Activated CD8-positive, alpha-beta memory T cell treated with anti-CD3 and anti-CD28 coated beads for 36 hours (primary cell): ENCODE measurements around the gene RCOR1. TPM values are rescaled to one million over a fixed set of nuclear protein-coding genes. Genes with fewer than 3 reads are reported as not detected.
"Not testable (repeated sequence)": the region's sequence is repeated elsewhere in the genome, so short reads cannot be mapped to it uniquely, and the experiment has no call there.

ENCODE experiments used
- CTCF ChIA-PET: fragments of 350-600 bp; sonication (Branson Sonifier 250); formaldehyde crosslinking; loops from one replicate; lab custom pipeline; 2021; ENCODE audit warnings: antibody characterized with exemption; lab: Charles Lee
- POLR2A ChIA-PET: fragments of 350-600 bp; sonication (Branson Sonifier 250); formaldehyde crosslinking; loops from one replicate; lab custom pipeline; 2021; ENCODE audit warnings: antibody characterized with exemption; lab: Charles Lee
- total RNA-seq, 2 experiments: library from RNA; stranded (reverse); gene quantifications; one replicate each; pipeline ENCODE4 v1.2.3, GENCODE V29; 2021

The RCOR1 gene
- total RNA-seq, 2 experiments from 2014 or later: 15.3 to 15.8 TPM

DNA sequence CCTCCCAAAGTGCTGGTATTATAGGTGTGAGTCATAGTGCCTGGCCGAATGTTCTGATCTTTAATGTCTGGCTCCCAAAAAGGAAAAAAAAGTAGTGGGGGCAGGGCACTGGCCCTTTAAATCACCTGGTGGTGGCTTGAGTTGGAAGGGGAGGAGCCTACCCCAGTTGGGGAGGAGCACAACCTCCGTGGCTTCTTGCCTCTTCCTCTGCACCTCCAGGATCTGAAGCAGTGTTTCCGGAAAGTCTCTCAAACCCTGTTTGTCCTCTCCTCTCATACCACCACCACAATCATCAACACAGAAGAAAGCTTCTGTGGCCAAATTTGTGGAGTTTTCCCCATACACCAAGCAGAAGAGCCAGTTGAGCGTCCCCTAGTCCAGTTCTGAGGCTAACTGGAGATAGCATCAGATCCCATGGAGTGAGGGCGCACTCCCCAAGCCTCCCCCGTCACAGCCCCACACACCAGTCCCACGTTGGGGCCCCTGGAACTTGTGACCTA, 24.3 kb upstream of the RCOR1 start:
- ChIA-PET CTCF (no interaction called here), POLR2A (interaction anchor here (0.6 kb wide), 1 partner anchor 125 kb away, joined by 3 read pairs; no protein-coding TSS in a partner anchor)

DNA sequence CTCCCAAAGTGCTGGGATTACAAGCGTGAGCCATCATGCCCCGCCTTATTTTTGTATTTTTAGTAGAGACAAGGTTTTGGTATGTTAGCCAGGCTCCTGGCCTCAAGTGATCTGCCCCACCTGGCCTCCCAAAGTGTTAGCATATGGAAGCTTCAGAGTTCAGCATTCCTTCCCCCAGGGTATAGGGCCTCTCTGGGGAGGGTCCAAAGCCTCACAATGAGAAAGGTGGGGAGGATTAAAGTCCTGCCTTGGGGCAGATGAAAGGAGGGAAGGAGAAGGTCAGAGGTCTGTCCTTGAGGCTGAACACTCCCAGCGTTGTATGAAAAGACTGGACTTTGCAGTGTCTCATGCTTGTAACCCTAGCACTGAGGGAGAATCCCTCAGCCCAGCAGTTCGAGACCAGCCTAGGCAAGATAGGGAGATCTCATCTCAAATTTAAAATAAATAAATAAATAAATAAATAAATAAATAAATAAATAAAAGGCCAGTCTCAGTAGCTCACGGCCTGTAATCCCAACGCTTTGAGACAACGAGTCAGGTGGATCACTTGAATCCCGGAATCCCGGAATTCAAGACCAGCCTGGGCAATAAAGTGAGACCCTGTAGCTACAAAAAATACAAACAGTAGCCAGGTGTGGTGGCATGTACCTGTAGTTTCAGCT, 22.0 kb upstream of the RCOR1 start:
- POLR2A ChIA-PET: no interaction called here
- CTCF ChIA-PET: interaction anchor here (1.5 kb wide), 1 partner anchor 23 kb away, joined by 4 read pairs; no protein-coding TSS in a partner anchor

DNA sequence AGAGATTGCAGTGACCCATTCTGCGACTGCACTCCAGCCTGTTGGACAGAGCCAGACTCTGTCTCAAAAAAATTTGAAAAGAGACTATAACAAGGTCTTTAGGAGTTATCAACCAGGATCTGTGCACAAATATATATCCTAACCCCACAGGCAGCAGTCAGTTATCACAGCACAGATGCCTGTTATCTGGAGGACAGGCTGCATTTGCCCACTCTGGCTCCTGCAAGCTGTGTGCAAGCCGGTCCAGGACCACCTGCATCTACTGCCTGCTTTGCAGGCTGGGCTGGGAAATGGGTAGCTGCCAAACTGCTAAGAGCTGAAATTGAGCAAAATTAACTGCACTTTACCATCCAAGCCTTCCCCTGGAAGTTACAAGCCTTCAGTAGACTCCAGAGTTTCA, 21.4 kb upstream of the RCOR1 start:
- CTCF ChIA-PET: no interaction called here
- POLR2A ChIA-PET: no interaction called here

DNA sequence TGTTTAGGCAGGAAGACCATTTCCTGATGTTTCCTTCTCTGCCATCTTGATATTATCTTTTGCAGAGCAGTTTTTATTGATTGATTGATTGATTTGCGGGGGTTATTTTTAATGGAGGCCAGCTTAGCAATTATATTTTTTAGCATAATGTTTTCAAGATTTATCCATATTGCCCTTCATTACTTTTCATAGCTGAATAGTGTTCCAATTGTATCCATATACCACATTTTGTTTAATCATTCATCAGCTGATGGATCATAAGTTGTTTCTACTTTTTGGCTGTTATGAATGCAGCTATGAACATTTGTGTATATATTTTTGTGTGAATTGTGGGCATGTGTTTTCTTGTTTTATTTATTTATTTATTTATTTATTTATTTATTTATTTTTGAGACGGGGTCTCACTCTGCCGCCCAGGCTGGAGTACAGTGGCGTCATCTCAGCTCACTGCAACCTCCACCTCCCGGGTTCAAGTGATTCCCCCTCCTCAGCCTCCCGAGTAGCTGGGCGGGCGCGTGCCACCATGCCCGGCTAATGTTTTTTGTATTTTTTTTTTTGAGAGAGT, 20.9 kb upstream of the RCOR1 start:
- ChIA-PET CTCF (no interaction called here), POLR2A (no interaction called here)

DNA sequence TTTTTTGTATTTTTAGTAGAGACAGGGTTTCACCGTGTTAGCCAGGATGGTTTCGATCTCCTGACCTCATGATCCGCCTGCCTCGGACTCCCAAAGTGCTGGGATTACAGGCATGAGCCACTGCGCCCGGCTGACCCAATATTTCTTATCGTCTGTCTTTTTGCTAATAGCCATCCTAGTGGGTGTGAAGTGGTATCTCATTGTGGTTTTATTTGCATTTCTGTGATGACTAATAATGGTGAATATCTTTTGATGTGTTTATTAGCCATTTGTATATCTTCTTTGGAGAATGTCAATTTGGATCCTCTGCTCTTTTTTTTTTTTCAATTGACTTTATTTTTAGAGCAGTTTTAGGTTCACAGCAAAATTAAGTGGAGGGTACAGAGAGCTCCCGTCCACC, 19.3 kb upstream of the RCOR1 start:
- POLR2A ChIA-PET, CTCF ChIA-PET: not testable (repeated sequence)

DNA sequence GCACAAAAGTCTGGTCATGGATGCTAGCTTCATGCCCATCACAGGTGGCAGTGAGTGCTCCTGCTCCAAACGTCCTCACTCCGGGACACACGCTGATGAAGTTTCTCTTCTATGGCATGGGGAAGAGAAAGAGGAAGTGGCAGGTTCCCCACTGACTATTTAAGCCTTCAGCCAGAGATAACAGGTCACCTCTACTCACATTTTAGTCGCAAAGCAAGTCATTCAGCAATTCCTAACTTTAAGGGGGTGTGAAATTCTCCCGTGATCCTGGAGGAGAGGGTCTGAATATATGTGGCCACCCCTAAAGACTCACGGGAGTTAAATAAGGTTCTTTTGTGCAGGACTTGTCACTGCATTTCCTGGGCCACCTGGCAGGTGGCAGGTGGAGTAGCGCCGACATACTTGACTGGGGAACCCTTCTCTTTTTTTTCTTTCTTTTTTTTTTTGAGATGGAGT, 18.8 kb upstream of the RCOR1 start:
- CTCF ChIA-PET: interaction anchor here (1.2 kb wide), 1 partner anchor 22 kb away, joined by 3 read pairs; no protein-coding TSS in a partner anchor
- POLR2A ChIA-PET: no interaction called here

DNA sequence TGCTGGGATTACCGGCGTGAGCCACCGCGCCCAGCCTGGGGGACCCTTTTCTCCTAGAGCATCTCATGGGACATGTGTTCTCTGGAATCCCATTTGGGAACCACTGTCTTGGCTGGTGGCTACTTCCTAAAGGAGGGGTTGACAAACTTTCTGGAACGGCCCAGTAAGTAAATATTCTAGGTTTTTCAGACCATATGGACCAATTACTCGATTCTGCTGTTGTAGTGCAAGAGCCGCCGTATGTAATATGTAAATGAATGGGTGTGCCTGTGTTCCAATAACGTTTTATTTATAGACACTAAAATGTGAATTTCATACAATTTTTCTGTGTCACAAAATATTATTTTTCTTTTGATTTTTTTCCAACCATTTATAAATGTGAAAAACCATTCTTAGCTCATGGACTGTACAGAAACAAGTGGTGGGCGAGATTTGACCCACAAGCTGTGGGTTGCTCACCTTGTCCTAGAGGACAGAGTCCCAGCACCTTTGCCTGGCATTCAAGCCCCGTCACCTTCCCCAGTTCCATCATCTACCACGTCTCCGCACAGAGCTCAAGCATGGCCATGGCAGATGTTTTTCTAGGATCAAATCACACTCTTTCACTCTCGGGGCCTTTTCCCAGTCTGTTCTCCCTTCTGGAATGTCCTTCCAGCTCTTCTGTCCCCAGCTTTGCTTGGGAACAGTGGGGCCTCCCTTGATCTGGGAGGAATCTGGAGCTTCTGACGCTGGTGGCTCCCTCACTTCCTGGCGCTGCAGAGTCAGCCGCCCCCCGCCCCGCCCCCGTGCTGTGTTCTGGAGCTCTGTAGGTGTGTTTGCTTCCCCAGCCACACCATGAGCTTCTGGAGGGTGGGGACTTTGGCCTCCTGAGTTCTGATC, 17.9 kb upstream of the RCOR1 start:
- POLR2A ChIA-PET: interaction anchor here (0.6 kb wide), 1 partner anchor 10 kb away, joined by 4 read pairs; no protein-coding TSS in a partner anchor

DNA sequence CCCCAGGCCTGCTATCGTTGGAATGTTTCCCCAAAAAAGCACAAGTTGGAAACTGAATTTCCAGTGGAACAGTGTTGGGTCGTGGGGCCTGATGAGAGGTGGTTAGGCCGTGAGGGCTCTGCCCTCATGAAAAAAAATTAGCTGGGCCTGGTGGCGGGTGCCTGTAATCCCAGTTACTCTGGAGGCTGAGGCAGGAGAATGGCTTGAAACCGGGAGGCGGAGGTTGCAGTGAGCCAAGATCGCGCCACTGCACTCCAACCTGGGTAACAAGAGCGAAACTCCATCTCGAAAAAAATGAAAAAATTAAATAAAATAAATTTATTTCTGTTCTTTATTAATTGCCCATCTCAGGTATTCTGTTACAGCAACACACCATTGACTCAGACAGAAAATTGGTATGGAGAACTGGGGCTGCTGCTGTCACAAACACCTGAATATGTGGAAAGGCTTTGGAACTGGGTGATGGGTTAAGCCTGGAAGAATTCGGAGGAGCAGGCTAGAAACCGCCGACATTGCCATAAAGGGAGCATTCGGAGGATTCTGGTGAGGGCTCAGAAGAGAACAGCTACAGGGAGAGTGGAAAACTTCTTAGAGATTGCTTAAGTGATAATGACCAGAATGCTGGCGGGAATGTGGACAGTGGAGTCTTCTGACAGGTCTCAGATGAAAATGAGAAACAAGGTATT, 17.1 kb upstream of the RCOR1 start:
- POLR2A ChIA-PET: interaction anchor here (0.6 kb wide), 1 partner anchor 11 kb away, joined by 4 read pairs; no protein-coding TSS in a partner anchor

More for the DNA sequence above, 17.9 kb upstream of the RCOR1 start:
- CTCF ChIA-PET: interaction anchor here (0.6 to 1.2 kb wide), 3 partner anchors 15 to 470 kb away, joined by 3 read pairs; no protein-coding TSS in a partner anchor

DNA sequence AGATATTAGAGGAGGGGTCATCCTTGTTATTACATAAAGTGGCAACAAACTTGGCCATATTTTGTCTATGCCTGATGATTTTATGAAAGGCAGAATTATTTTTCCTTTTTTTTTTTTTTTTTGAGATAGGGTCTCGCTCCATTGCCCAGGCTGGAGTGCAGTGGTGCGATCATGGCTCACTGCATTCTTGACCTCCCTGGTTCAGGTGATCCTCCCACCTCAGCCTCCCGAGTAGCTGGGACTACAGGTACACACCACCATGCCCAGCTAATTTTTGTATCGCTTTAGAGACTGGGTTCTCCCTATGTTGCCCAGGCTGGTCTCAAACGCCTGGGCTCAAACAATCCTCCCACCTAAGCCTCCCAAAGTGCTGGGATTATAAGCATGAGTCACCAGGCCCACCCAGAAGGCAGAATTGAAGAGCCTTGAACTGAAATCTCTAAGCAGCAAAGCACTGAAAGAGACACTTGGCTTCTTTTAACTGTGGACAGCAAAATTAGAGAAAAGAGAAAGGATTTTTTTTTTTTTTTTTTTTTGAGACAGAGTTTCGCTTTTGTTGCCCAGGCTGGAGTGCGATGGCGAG, 16.5 kb upstream of the RCOR1 start:
- CTCF ChIA-PET: interaction anchor here (0.7 kb wide), 2 partner anchors 15 to 203 kb away, joined by 3 read pairs; no protein-coding TSS in a partner anchor
- POLR2A ChIA-PET: not testable (repeated sequence)

More for the DNA sequence above, 17.1 kb upstream of the RCOR1 start:
- CTCF ChIA-PET: interaction anchor here (0.6 to 0.7 kb wide), 3 partner anchors 15 to 470 kb away, joined by 3 read pairs; no protein-coding TSS in a partner anchor

DNA sequence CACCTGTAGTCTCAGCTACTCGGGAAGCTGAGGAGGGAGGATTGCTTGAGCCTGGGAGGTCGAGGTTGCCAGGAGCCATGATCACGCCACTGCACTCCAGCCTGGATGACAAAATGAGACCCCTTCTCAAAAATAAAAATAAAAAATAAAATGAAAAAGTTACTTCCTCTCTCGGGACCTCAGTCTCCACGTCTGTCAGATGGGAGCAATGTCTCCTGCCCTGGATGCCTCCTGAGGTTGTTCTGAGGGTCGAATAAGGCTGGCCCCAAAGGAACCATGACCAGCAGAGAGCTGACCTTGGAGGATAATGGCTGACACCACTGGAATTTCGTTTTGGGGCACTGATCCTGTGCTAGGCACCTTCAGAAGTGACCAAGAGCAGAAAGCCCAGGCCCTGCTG, 13.6 kb upstream of the RCOR1 start:
- ChIA-PET POLR2A (no interaction called here), CTCF (no interaction called here)

DNA sequence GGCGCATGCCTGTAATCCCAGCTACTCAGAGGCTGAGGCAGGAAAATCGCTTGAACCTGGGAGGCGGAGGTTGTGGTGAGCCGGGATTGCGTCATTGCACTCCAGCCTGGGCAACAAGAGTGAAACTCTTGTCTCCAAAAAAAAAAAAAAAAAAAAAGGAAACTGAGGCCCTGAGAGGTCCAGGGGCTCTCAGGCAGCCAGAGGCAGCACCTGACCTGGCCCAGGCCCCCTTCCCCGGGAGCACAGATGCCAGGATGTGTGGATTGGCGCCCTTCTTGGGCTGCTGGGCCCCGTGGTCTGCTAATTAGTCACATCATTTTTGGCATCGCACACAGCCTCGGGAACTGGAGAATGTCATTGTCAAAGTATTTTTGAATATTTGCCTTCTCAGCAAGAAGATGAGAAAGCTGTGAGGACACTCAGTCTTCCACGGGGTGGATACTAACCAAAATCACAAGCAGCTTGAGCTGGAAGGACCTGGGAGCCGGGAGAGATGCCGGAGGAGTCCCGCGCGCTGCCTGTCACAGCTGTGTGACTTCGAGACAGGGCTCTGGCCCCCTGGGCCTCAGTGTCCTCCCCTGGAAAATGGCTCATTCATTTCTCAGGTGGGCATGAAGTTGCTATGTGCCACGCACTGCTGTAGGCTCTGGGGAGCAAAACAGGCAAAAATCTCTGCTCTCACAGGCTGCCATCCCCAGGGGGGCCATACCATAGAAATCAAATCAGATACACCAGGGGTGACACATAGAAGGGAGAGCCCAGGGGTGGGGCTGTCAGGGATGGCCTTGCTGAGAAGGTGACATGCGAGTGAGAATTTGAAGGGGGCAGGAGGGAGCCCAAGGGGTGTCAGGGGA, 12.5 kb upstream of the RCOR1 start:
- ChIA-PET CTCF (no interaction called here), POLR2A (no interaction called here)

DNA sequence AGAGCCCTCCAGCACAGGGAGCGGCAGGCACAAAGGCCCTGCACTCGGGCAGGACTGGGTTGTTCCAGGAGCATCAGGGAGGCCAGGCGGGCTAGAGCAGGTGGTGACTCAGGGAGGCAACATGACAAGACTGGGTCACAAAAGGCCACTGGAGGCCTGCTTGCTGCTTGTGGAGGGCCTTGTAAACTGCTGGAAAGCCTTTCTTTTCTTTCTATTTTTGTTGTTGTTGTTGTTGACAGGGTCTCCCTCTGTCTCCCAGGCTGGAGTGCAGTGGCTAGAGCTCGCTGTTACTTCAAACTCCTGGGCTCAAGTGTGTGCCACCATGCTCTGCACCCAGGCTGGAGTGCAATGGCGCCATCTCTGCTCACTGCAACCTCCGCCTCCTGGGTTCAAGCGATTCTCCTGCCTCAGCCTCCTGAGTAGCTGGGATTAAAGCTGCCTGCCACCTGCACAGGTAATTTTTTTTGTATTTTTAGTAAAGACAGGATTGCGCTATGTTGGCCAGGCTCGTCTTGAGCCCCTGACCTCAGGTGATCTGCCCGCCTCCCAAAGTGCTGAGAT, 11.8 kb upstream of the RCOR1 start:
- CTCF ChIA-PET: no interaction called here
- POLR2A ChIA-PET: no interaction called here

DNA sequence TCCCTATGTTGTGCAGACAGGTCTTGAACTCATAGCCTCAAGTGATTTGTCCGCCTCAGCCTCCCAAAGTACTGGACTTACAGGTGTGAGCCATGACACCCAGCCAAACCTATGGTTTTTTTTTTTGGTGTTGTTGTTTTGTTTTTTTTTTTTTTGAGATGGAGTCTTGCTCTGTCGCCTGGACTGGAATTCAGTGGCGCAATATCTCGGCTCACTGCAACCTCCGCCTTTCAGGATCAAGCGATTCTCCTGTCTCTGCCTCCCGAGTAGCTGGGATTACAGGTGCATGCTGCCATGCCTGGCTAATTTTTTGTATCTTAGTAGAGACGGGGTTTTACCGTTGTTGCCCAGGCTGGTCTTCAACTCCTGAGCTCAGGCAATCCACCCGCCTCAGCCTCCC, 11.3 kb upstream of the RCOR1 start:
- CTCF ChIA-PET: no interaction called here
- POLR2A ChIA-PET: no interaction called here

DNA sequence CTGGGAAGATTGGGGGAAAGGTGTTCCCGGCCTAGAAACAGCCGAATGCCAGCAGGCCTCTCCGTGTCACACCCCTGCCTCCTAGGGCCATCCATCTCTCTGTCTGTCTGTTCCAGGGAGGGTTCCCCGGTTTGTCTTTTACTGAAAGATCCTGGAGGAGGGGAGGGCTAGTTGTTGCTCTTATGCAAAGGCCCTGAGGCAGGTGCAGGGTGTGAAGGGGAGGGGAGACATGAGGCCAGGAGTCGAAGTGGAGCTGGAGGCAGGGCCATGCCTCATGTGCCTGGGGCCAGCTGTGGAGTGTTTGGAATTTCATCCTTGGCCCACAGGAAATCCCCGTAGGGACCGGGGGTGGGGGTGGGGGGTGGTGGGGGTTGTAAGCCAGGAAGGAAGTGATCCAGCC, 8.7 kb upstream of the RCOR1 start:
- ChIA-PET POLR2A (no interaction called here), CTCF (interaction anchor here (0.8 kb wide), 1 partner anchor 389 kb away, joined by 3 read pairs; no protein-coding TSS in a partner anchor)

DNA sequence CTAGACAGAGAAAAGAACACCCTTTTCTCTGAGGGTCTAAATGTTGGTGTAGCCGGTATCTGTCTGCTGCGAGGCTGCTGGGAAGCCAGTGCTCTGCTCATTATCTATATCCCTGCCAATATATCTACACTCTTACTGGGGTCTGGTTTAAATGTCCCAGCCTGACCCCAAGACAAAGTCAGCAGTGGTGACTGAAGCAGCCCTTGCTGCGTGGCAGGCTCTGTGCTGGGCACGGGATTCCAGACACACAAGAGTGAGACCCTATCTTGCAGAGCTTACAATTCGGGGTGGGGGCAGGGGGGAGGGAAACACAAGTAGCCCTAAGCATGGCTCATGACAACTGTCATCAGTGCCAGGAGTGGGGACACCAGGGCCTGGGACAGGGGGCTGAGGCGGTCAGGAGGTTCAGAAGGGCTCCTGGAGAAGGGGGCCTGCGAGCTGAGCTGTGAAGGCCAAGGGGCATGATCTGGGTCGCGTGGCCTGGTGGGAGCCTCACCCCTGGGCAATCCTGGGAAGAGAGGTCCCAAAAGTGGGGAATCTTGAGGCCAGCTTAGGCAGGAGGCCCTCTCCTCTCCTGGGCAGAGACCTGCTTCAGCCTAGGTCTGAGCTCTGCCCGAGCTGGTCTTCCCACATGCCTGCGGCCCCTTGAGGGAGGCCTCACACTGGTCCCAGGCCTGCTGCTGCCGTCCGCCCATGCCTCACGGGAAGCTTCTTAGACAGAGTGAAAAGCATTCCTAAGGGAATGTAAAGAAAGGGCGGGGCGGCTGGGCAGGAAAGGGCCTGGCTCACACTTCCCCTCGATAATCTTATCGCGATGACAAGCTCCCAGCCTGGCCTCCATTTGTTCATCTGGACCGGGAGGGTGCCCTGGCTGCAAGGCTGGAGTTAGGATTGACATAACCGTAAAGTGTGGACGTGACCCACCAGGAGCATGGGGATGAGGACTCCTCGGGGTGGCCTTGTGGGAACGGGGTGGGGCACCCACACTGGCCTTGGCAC, 7.3 kb upstream of the RCOR1 start:
- ChIA-PET CTCF (interaction anchor here (1.1 kb wide), 1 partner anchor 9 kb away, joined by 3 read pairs; no protein-coding TSS in a partner anchor), POLR2A (no interaction called here)
